GM19239 (cell line): ENCODE data around the gene TBX15.

Experiments
- DNase-seq: peaks from one replicate; pipeline ENCODE4 v3.0.0; 2011; ENCODE audit warnings: low spot score; ENCODE audit not compliant: insufficient read length
- FAIRE-seq: peaks from 2 replicates; lab custom pipeline; 2011; peaks lifted over from hg19 to GRCh38; lab: Jason Lieb, UNC

The TBX15 gene

DNA sequence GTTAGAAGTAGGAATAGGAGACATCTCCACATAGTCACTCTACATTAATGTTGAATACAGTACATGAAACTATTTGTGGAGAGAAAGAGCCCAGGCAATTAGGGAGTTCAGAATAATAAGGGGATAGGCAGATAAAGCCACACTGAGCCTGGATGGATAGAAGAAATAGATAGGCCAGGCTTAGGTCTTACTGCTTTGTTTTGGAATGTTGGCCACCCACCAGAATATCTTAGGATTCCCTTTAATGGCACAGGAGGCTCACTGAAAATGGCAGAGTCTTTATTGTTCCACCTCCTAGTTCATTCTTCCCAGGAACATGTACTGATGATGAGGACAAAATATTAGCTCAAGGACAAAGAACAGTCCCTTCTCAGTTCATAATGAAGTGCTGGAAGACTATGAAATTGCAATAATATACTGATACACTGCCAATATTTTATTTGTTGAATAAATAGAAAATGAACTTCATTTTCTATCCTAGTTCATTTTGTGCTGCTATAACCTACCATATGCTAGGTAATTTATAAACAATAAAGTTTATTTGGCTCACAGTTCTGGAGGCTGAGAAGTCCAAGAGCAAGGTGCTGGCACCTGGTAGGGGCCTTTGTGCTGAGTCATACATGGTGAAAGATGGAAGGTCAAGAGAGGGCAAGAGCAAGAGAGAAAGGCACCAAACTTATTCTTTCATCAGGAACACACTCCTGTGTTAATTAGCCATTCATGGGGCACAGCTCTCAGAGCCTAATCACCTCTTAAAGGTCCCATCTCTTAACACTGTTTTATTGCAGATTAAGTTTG is 87.3 kb downstream of the TBX15 start:
- FAIRE-seq (peak; percentile 11), DNase-seq (no peak)

DNA sequence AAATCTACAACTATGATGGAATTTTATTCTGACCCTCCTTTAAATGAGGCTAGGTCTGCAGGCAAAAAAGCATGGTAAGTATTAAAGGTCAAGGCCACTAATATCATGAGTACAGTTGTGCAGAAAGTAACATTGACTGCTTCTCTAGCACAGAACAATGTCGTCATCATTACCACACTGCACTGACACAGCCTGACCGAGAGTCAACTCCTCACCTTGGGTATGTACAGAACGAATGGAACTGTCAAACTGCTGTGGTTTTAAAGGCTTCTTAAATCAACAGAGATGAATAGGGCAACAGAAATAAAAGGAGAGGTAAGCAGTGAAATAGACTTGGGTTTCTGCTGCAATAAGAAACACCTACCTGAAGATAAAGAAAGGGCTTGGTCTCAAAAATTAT is 88.8 kb downstream of the TBX15 start:
- no peak for DNase-seq
- FAIRE-seq, result no peak

DNA sequence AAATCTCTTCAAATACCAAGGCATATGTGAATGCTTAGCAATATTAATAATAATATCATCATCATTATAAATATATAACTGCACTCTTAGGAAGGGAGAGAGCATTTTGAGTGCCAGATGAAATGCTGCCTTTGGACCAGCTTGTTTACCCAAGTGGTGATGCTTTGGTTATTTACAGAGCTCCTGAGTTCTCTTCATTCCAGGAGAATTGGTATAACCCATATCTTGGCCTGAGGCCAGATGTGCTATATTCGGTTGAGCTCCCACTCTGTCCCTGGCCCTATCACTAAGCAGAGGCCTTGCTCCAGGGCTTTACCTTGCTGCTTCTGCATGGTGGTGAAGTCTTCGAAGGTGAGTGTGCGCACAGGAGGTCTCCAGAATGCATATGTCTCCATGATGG is 89.4 kb downstream of the TBX15 start:
- DNase-seq (no peak), FAIRE-seq (no peak)

DNA sequence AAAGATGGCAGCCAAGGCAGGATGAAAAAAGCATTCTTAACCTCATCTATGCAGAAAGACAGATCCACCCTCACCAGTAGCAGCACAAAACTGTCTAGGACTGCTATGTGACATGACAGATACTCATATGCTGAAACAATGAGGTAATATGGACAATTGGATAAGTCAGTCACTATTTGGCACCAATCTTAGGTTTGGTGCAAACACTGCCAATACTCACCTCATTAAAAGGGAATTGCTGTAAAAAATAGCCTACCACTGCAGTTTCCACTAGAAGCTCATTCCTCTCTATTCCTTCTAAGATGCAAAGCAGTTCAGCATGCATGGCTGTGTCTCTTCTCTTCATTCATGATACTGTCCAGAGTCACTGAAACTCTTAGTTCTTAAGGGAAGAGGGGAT is 91.7 kb downstream of the TBX15 start:
- DNase-seq (no peak), FAIRE-seq (no peak)

DNA sequence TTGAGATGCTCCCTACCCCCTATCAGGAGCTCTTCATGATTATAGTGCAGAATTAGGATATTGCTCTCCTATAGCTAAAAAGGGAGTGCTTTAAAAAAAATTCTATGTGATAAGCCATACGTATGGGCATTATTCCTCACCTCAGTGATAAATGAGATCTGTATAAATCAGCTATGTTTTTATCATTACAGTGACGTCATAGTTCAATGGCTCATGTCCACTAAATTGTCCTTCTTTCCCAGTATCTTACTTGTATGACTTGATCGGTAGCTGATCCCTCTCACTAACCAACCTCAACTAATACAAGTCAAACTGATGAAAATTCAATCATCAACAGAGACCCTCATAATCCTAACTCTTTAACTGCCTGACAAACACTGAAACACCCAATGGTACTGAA is 93.3 kb downstream of the TBX15 start:
- no peak for FAIRE-seq

DNA sequence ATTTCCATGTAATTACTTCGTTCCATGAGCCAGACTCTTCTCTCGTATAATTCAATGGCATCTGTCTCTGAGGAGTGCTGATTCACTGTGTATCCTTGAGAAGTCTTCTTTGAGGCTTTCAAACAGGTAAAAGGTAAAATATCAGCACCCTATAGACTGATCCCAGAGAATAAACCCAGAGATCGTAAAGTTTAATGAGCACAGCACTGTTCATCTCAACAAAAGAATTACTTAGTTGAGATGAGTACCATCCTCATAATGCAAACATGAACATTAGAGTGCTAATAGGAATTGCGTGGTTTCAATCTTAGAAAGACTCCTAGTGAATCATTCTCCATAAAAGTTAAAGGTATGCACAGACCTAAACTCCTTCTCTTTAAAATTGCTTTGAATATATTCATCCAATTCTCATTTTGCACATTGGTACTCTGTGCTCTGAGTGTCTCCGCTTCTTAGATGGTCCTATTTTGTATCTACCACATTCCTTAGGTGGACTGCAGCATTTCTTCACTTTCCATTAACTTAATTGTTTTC is 97.2 kb downstream of the TBX15 start:
- FAIRE-seq (no peak), DNase-seq (no peak)

More for the DNA sequence above, 93.3 kb downstream of the TBX15 start:
- no peak for DNase-seq

DNA sequence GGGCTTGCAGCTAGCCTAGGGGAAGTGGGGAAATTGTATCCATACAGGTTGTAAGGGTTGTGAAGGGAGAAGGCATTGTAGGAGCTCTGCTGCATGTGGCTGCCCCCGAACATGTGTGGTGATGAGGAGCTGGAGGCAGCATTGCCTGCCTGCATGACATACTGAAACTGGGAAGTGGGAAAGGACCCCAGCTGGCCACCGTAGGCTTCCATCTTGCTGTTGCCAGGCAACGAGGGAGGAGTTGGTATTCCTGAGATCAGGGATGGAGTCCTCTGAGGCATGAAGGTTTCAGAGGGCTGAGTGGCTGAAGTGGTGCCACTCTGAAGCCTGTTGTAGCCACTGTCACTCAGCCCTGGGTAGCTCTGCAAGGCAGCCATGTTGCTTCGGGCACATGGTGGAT is 103.2 kb downstream of the TBX15 start:
- no peak for DNase-seq
- no peak for FAIRE-seq

DNA sequence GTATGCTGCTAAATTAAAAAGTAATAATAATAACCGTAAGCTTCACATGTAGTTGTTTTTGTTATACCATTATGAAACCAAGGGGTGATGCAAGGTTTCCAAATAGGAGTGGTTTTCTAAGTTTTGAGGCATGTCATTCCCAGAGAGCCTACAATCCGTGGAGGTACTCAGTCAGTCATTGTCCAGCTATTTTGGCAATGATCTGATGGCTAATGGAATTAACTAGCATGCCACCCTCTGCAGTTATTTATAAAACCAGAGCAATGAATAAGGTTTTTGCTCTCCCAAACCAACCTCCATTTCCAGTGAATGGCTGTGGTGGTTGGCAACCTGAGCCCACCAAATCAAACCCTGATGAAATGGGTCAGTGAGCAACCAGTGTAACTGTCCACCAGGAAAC is 106.4 kb downstream of the TBX15 start:
- FAIRE-seq (no peak), DNase-seq (no peak)

DNA sequence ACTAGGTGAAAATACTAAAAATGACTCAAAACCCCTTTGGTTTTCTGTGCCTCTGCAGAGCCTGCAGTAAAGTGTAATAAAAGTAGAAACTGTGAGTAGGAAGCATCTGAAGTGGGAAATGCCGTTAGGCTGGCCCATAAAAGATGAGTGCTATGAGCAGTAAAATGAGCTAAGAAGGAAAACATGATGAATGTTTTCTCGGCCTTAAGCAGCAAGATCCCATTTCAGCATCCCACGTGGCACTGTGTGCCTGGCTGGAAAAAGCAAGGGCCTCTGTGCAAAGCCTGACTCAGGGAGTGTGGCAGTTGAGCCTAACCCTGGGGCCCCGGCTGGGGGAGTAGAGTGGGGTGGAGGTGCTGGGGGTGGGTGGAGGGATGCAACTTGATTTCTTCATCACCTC is 109.5 kb downstream of the TBX15 start:
- no peak for FAIRE-seq
- no peak for DNase-seq

DNA sequence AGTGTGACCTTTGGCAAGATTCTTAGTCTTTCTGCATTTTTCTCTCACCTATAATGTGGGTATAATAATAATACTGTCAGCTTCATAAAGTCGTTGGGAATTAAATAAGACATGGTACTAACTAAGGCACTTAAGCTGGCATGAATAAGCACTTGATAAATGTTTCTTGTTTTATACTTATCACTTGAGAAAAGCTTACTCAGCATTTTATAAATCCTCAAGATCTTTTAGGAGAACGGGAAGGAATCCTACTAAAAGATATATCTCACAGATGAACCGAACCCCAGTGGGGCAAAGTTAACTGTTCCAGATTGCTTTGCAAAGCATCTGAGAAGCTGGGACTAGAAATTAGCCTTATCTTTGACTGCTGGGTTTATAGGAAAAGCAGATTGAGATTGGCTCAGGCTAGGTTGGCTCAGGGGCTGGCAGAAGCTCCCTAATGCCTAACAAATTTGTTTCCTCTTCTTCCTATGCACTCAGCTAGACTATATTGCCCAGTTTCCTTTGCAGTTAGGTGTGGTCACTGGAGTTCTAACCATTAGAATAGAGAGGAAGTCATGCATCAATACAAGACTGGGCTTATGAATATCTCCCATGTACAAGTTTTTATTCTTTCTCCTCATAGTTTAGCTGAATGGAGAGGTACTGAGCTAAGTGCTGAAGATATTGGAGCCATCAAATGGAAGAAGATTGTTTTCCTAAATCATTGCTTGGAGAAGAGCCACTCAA is 110.3 kb downstream of the TBX15 start:
- DNase-seq (no peak), FAIRE-seq (no peak)

DNA sequence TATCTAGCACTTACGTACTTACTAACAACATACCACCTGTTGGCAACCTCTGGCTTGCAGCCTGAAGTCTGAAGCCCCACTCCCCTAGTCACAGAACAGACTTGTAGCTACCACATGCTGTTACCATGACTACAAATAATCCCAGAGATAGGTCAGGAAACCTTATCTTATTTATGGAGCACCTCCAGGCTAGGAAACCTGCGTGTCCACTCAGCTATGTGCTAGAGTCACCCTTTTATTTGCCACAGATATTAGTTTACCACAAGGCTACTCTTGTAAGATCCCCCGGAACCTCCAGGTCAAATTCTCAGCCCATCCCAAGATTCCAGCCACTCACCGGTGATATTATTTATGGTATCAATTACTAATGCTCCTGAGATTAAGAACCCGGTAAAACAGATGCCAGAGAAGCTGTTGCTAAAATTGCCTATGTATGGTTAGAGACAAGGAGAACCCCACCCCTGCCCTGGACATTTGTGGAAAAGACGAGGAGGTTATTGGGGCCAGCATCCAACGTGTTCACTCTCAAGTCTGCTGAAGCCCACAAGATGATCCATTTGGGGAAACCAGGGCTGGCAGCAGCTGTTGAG is 116.5 kb downstream of the TBX15 start:
- no peak for DNase-seq
- FAIRE-seq, result no peak

DNA sequence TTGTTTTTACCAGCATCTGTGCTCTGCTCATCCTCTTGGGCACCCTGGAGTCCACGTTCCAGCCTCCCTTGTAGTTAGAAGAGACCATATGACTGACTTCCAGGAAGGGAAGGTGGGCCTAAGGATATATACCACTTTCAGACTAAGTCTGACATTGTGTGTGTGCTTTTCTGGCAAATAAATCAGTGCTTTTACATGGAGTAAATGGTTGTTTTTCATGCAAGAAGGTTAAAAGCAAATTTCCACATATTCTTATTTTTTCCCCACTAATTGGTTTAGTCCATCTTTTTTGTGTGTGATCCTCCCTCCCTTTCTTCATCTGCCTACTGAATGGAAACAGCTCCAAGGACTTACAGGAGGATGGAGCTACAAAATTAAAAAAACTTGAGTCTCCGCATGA is 119.8 kb downstream of the TBX15 start:
- DNase-seq, result no peak
- no peak for FAIRE-seq

DNA sequence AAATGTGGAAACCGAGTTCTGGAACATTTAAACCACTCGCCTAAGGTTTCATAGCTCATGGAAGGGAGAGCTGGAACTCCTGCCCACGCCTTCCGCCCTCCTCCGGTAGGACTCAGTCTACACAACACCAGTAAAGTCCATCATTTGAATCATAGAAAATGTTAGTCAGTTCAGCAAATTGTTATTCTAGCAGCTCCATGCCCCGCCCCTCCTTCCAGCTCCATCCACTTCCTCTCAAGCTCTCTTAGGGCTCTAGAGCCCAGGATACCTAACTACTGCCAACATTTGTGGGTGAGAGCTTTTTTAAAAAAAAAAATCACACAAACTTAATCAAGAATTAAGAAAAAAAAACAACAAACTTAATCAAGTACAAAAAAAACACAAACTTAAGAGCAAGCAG is 121.8 kb downstream of the TBX15 start:
- FAIRE-seq, result no peak

DNA sequence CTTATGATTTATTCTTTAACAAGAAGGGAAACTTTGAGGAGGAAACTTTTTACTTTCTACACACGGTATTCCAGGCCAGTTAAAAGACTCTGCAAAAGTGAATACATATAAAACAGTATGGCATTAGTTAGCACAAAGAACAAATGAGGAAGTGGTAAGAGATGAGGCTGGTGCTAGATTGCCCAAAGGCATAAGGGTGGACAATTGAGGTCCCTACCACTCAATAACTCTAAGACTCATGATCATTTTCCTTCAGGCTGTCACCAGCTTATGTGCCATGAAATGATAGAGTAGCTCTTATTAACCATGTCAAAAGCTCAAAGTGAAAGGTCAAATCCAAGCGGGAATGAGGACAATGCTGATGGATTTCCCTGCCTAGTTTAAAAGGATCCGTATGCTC is 124.5 kb downstream of the TBX15 start:
- no peak for DNase-seq
- FAIRE-seq, result no peak

More for the DNA sequence above, 121.8 kb downstream of the TBX15 start:
- DNase-seq, result no peak

DNA sequence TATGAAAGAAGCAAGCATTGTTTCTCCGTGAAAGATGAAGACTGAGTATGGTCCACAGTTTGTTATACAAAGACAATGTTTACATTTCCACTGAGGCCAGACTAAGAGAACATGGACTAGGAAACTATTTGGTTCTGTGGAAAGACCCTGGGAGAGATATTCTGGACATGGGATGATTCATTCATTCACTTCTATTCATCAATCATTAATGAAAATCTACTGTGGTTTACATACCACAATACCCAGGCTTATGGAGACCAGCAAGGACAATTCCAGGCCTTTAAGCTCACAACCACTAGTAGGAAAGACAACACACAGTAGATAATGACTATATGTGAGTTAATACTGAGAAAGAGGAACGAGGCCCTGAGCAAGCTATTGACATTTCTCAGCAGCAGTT is 125.4 kb downstream of the TBX15 start:
- no peak for FAIRE-seq
- DNase-seq, result no peak

DNA sequence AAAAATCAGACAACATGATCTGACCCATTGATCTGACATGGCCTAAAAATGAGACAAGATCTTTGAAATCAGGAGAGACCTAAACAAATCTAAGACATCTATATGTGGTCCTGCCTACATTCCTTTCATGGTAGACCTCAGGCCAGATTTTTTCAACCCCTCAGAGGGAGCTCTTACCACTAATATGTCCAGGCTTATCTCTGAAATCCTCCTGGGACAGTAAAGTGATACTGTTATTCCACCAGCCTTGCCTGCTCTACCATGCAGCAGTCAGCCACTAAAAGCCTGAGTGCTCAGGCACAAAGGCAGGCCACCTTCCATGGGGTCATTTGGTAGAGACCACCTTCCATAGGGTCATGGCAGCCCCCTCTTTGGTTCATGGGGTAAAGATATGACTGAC is 126.9 kb downstream of the TBX15 start:
- DNase-seq (no peak), FAIRE-seq (no peak)

DNA sequence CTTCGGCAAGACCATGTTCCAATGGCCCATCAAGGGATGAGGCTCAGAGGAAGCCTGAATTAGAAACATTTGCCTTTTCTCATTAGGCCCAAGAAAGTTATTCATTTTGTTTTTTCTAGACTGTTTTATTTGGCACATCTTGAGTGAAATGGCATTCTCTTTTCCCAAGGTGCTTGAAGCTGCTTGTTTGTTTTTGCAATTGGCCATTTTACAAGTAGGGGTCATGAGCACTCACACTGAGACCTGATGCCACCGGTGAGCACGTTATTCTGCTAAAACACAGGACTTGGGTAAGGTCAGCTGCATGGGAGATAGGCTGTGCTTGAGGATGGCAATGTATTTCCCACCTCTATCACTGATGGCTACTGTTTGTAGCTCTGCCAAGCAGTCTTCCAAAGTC is 128.1 kb downstream of the TBX15 start:
- DNase-seq (no peak), FAIRE-seq (no peak)

DNA sequence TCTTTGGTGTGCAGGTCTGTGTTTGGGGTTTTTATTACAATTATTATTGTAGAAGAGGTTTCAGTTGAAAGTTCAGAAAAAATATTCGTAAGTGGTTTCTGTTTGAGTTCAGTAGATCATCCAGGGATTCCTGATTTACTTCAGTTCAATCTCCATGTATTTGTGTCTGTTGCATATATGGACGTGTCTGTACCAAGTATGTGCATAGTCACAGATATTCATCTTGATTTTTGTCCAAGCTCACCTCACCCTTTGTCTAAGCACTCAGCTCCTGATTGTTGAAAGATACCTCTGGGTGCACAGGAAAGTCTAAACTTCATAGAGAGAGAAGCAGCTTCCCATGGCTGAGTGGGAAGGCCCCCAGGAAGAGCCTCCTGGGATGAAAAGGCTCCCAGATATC is 141.7 kb downstream of the TBX15 start:
- DNase-seq (no peak), FAIRE-seq (no peak)

DNA sequence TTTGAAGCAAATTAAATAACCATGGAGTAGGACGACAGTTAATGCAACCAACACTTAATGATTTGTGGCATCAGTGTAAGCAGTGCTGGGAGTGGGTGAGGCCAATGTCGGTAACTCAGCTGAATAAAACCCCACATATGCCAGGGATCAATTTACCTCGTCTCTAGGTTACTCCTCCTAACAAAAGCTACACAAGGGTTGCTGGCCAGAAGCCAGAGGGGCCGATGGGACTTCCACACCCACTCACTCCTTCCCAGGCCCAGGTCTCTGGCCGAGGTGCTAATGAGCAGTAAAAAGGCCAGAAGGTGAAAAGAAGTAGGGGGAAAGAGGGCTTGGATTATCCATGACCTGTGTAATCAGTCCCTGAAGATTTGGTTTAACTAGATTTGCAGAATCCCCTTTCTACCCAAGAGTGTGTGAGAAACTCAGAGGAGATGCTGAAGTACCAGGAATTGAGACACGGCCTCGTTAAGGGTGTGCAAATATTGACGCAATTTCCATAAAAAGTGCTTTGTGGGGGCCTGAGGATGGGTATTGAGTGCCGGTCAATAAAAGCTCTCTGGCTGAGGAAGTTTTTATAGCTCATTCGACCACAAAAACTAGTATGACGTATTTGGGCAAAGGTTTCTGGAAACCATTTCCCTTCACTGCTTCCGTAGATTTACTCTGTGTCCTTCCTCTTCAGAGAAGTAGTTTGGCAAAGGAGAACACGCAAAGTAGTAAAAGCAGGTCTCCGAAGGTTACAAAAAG is 145.5 kb downstream of the TBX15 start:
- FAIRE-seq (no peak), DNase-seq (no peak)

DNA sequence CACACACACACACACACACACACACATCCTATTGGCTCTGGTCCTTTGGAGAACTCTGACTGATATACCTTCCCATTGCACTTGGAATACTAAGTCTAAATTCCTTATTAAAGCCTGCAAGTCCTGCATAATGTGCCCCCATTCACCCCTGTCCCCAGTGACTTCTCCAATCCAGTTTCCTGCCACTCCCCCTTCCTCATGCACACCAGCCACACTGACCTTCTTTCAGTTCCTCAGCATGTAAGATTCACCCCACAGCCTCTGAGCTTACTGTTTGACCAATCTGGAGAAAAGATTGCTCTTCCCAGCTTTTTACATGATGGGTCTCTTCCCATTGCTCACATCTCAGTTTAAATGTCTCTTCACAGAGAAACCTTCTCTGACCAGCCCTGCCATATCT is 146.6 kb downstream of the TBX15 start:
- FAIRE-seq (no peak), DNase-seq (no peak)
